IMR-90 (cell line): ENCODE measurements around the gene PRKCA. TPM values are rescaled to one million over a fixed set of nuclear protein-coding genes. Genes with fewer than 3 reads are reported as not detected.
"Not testable (repeated sequence)": the region's sequence is repeated elsewhere in the genome, so short reads cannot be mapped to it uniquely, and the experiment has no call there.

Source experiments
- ATAC-seq: fragments of 200-7000 bp; cut with Tn5 transposase; 2 replicates; pipeline ENCODE4 v1.9.1; 2020; ENCODE audit warnings: low read depth, mild to moderate bottlenecking, moderate library complexity
- BruUV-seq: library from RNA; stranded (reverse); fragments of 400-500 nt; replicated peaks from 2 replicates; lab custom pipeline; 2021; lab: Mats Ljungman, UMichigan
- CTCF ChIA-PET: fragments of 300-600 bp; formaldehyde crosslinking; extraction: SDS; loops from one replicate; lab custom pipeline; 2021; ENCODE audit warnings: antibody characterized with exemption; lab: Yijun Ruan, JAX
- POLR2A ChIA-PET: fragments of 300-600 bp; sonication (Branson Sonifier 250); formaldehyde crosslinking; loops from one replicate; lab custom pipeline; 2022; ENCODE audit warnings: antibody characterized with exemption; ENCODE audit not compliant: unreplicated experiment; lab: Charles Lee
- DNase-seq: peaks from one replicate; pipeline ENCODE4 v3.0.0; 2013
- H2AFZ ChIP-seq: replicated peaks from 2 replicates; pipeline ENCODE3; 2013; ENCODE audit warnings: low read length, mild to moderate bottlenecking; ENCODE audit not compliant: poor library complexity
- H2AK5ac ChIP-seq: 2 replicates; pipeline ENCODE4 v1.6.1; 2013; ENCODE audit warnings: low read depth, low read length, inconsistent platforms
- H2AK9ac ChIP-seq: replicated peaks from 2 replicates; pipeline ENCODE3; 2013; ENCODE audit warnings: mild to moderate bottlenecking, low read depth, low read length, moderate library complexity; ENCODE audit not compliant: poor library complexity
- H2BK120ac ChIP-seq: 2 replicates; pipeline ENCODE4 v1.6.1; 2013; ENCODE audit warnings: low read depth, low read length, inconsistent platforms
- H2BK15ac ChIP-seq: 3 replicates; pipeline ENCODE4 v1.6.1; 2013; ENCODE audit warnings: low read depth, low read length, inconsistent platforms
- H2BK20ac ChIP-seq: 2 replicates; pipeline ENCODE4 v1.6.1; 2013; ENCODE audit warnings: low read depth, mild to moderate bottlenecking, inconsistent platforms, low read length, moderate library complexity
- H2BK5ac ChIP-seq: 2 replicates; pipeline ENCODE4 v1.6.1; 2013; ENCODE audit warnings: mild to moderate bottlenecking, low read depth, low read length, inconsistent platforms; ENCODE audit not compliant: poor library complexity, severe bottlenecking
- H3K14ac ChIP-seq: replicated peaks from 2 replicates; pipeline ENCODE4 v1.6.1; 2013; ENCODE audit warnings: low read depth, low read length, inconsistent platforms
- H3K18ac ChIP-seq: 2 replicates; pipeline ENCODE4 v1.6.1; 2013; ENCODE audit warnings: low read depth, low read length, control low read depth
- H3K23ac ChIP-seq: 2 replicates; pipeline ENCODE4 v1.6.1; 2013; ENCODE audit warnings: low read depth, low read length, inconsistent platforms
- H3K27ac ChIP-seq: 2 replicates; pipeline ENCODE4 v1.5.1; 2013; ENCODE audit warnings: mild to moderate bottlenecking, control low read depth, low read length; ENCODE audit not compliant: insufficient read depth
- H3K27me3 ChIP-seq: 2 replicates; pipeline ENCODE4 v1.6.1; 2013; ENCODE audit warnings: low read length; ENCODE audit not compliant: control insufficient read depth, insufficient read depth
- H3K36me3 ChIP-seq: 2 replicates; pipeline ENCODE4 v1.6.1; 2013; ENCODE audit warnings: low read length, mixed read lengths; ENCODE audit not compliant: control insufficient read depth, insufficient read depth
- H3K4ac ChIP-seq: 2 replicates; pipeline ENCODE4 v1.6.1; 2013; ENCODE audit warnings: low read depth, low read length, inconsistent platforms
- H3K4me1 ChIP-seq: 2 replicates; pipeline ENCODE4 v1.6.1; 2013; ENCODE audit warnings: low read length, mixed read lengths; ENCODE audit not compliant: control insufficient read depth, insufficient read depth
- H3K4me2 ChIP-seq: 2 replicates; pipeline ENCODE4 v1.6.1; 2013; ENCODE audit warnings: low read depth, mild to moderate bottlenecking, control low read depth, low read length, moderate library complexity
- H3K4me3 ChIP-seq: 2 replicates; pipeline ENCODE4 v1.5.1; 2013; ENCODE audit warnings: low read depth, mild to moderate bottlenecking, control low read depth, low read length, moderate library complexity; ENCODE audit not compliant: insufficient read depth
- H3K56ac ChIP-seq: 2 replicates; pipeline ENCODE4 v1.6.1; 2013; ENCODE audit warnings: low read length, inconsistent platforms; ENCODE audit not compliant: insufficient read depth; ENCODE audit errors: extremely low read depth
- H3K79me1 ChIP-seq, 2 experiments: 2 replicates each; pipeline ENCODE4 v1.6.1; 2013; ENCODE audit warnings: low read length in 2 of 2, inconsistent platforms in 1 of 2, low read depth in 1 of 2
- H3K9ac ChIP-seq: 2 replicates; pipeline ENCODE4 v1.6.1; 2013; ENCODE audit warnings: low read depth, low read length, control low read depth
- H3K9me1 ChIP-seq: 2 replicates; pipeline ENCODE4 v1.6.1; 2013; ENCODE audit warnings: low read length, inconsistent platforms; ENCODE audit not compliant: insufficient read depth
- H3K9me3 ChIP-seq: 2 replicates; pipeline ENCODE4 v1.6.1; 2013; ENCODE audit warnings: low read length; ENCODE audit not compliant: control insufficient read depth, insufficient read depth
- H4K20me1 ChIP-seq: 2 replicates; pipeline ENCODE4 v1.6.1; 2013; ENCODE audit warnings: low read length, inconsistent platforms; ENCODE audit not compliant: insufficient read depth
- H4K5ac ChIP-seq: 2 replicates; pipeline ENCODE4 v1.6.1; 2013; ENCODE audit warnings: mild to moderate bottlenecking, low read depth, low read length, control low read depth
- H4K8ac ChIP-seq, 2 experiments: 2 replicates each; pipeline ENCODE4 v1.6.1; 2013; ENCODE audit warnings: low read depth in 2 of 2, low read length in 2 of 2, control low read depth in 1 of 2, inconsistent platforms in 1 of 2
- H4K91ac ChIP-seq: 2 replicates; pipeline ENCODE4 v1.6.1; 2013; ENCODE audit warnings: low read depth, low read length, inconsistent platforms; ENCODE audit not compliant: insufficient read depth
- BHLHE40 ChIP-seq: fragments of 150-350 bp; IDR thresholded peaks from 2 replicates; pipeline ENCODE4 v1.6.1; 2016; ENCODE audit warnings: mild to moderate bottlenecking, low read depth, low read length
- CHD1 ChIP-seq: IDR thresholded peaks from 2 replicates; pipeline ENCODE4 v1.6.1; 2012; ENCODE audit warnings: low read depth, low read length, improper control_type of control experiment
- MXI1 ChIP-seq: IDR thresholded peaks from 2 replicates; pipeline ENCODE4 v1.6.1; 2012; ENCODE audit warnings: low read depth, mild to moderate bottlenecking, low read length, moderate library complexity, borderline replicate concordance
- RCOR1 ChIP-seq: IDR thresholded peaks from 2 replicates; pipeline ENCODE4 v1.6.1; 2012; ENCODE audit warnings: mild to moderate bottlenecking, low read length, improper control_type of control experiment; ENCODE audit not compliant: insufficient replicate concordance
- WGBS, 2 experiments: methylation state at CpG; one replicate each; pipeline versions ENCODE4 v1.1.5 to v1.1.7; 2013; ENCODE audit warnings: missing lambda C conversion rate in 2 of 2; ENCODE audit not compliant: insufficient read length in 1 of 2; ENCODE audit errors: extremely low coverage in 2 of 2; 5-methylcytosine and 5-hydroxymethylcytosine counted together
- dilution Hi-C: fragments of 300-500 bp; cut with HindIII; formaldehyde crosslinking; loops from one replicate; pipeline ENCODE4 v1.14.3; 2018; ENCODE audit warnings: low sequenced_read_pairs; ENCODE audit not compliant: unreplicated experiment
- in situ Hi-C: fragments of 300-500 bp; cut with MboI; formaldehyde crosslinking; loops from 3 replicates; pipeline ENCODE4 v1.14.3; 2019; ENCODE audit warnings: low sequenced_read_pairs, inconsistent platforms, mixed read lengths
- intact Hi-C: fragments of 100-400 bp; cut with micrococcal nuclease; formaldehyde crosslinking; loops from 2 replicates; pipeline ENCODE4 v1.10.0; 2022
- polyA plus RNA-seq, 3 experiments: library from polyadenylated mRNA; depleted of rRNA; stranded (reverse); fragments of >200 nt; gene quantifications; 2 replicates each; pipeline ENCODE4 v1.2.3, GENCODE V29; 2012; ENCODE audit warnings: low replicate concordance in 1 of 3
- total RNA-seq: library from RNA; depleted of rRNA; stranded (reverse); fragments of >200 nt; gene quantifications from 2 replicates; pipeline ENCODE4 v1.2.3, GENCODE V29; 2012

Gene PRKCA
- total and polyA plus RNA-seq, 2 of the 4 experiments (the other 2 are of a cell fraction) = 31.0 to 46.0 TPM

DNA sequence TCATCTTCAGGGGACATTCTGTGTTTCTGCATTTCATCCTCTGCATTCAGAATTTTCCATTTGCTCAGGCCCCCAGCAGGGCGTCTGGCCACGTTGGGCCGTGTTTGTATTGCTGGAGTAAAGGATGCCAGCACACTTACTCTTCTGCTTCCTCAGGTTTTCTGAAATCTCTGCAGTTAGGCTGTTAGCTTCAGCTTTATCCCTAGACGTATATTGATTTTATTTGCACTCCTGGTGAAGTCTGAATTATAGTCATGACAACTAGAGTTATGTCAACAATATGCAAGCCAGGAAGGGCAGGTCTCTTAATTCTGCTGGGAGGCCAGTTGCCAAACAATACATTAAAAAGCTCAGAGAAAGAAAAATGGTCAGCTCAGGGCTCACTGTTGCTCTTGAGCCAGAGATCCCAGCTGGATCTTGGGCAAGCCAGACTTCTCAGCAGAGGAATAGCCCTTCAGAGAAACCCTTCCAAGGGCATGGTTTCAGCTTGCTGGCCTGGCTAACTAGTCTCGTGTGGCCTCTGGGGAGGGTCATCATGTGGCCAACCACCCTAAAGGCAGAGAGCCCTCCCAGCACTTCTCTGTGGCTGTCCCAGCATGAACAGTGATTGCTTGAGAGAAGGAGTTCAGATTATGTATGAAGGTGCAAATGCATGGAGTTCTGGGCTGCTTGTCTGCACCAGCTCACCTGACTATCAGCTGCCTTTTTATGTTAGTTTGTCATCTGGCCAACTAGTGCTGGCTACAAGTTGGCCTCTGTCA lies 422.3 kb downstream of the PRKCA start:
- Histone ChIP-seq H2BK20ac (no peak overlapping the region), H2BK5ac (no peak overlapping the region), H3K4ac (no peak overlapping the region), H3K9me1 (0 out of 2 replicates have a peak, but pooled peaks cover 6% of the 10 kb centered on the region), H2AK5ac (no peak overlapping the region), H3K18ac (no peak overlapping the region), H3K36me3 (peaks cover 5% of the 10 kb centered on the region; the same call in 1 of the 2 replicates), H3K4me2 (no peak overlapping the region; the same call in 1 of the 2 replicates), H2BK120ac (no peak overlapping the region), H3K9ac (no peak overlapping the region), H3K4me3 (no peak overlapping the region), H3K23ac (no peak overlapping the region), H3K79me1 (no peaks in the 10 kb centered on the region; a peak in 2 of 4 replicates), H4K5ac (no peak overlapping the region), H3K56ac (no peak overlapping the region), H3K27ac (no peak overlapping the region), H2AK9ac (peak overlapping the region; percentile 25), H4K91ac (no peak overlapping the region), H2AFZ (no peak overlapping the region), H4K8ac (no peak overlapping the region), H2BK15ac (no peak overlapping the region), H3K9me3 (no peaks in the 10 kb centered on the region), H3K27me3 (no peaks in the 10 kb centered on the region), H3K14ac (no peak overlapping the region), H3K4me1 (peaks cover 4% of the 10 kb centered on the region; the same call in 1 of the 2 replicates), H4K20me1 (peaks cover 17% of the 10 kb centered on the region; the same call in 1 of the 2 replicates)
- whole genome bisulfite sequencing, 2 experiments = no CpG with 5 or more reads among the region's 5 CpGs
- BruUV-seq = no TSS peak
- in situ Hi-C loops (no loop called here), intact Hi-C loops (loop anchor here (5.0 kb wide), 1 partner anchor 433 kb away; no protein-coding TSS in a partner anchor), dilution Hi-C loops (no loop called here)
- ChIA-PET POLR2A (interaction anchor here (0.6 kb wide), 1 partner anchor 21 kb away, joined by 3 read pairs; no protein-coding TSS in a partner anchor), CTCF (interaction anchor here (0.7 to 0.9 kb wide), 2 partner anchors 20 to 206 kb away, joined by 3 read pairs; no protein-coding TSS in a partner anchor)
- ATAC-seq (peak; percentile 59), DNase-seq (peak; percentile 54)
- TF ChIP-seq CHD1 (no peak), BHLHE40 (0 out of 2 replicates have a peak, but pooled peaks have one; percentile 8), RCOR1 (no peak), MXI1 (no peak)

DNA sequence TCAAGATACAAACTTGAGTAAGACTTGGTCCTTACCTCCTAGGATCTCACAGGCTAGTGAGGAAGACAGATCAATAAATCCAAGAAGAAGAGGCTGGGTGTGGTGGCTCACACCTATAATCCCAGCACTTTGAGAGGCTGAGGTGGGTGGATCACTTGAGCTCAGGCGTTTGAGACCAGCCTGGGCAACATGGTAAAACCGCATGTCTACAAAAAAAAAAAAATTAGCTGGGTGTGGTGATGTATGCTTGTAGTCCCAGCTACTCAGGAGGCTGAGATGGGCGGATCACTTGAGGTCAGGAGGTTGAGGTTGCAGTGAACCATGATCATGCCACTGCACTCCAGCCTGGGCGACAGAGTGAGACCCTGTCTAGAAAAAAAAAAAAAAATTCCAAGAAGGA lies 423.0 kb downstream of the PRKCA start:
- H2BK120ac ChIP-seq, H3K9ac ChIP-seq, DNase-seq, H4K5ac ChIP-seq, H3K79me1 ChIP-seq, H2BK5ac ChIP-seq, H3K36me3 ChIP-seq, H3K9me1 ChIP-seq, H3K56ac ChIP-seq, H3K4me2 ChIP-seq, H2AK9ac ChIP-seq, H3K14ac ChIP-seq, H3K9me3 ChIP-seq, H4K8ac ChIP-seq, H4K91ac ChIP-seq, H2BK20ac ChIP-seq, H3K4me3 ChIP-seq, BruUV-seq, H3K23ac ChIP-seq, POLR2A ChIA-PET, H3K4me1 ChIP-seq, dilution Hi-C loops, in situ Hi-C loops, H3K18ac ChIP-seq, H3K4ac ChIP-seq, H3K27me3 ChIP-seq, ATAC-seq, H3K27ac ChIP-seq, H2AFZ ChIP-seq, H2BK15ac ChIP-seq, H2AK5ac ChIP-seq: not testable (repeated sequence)
- WGBS, 2 experiments = 100% methylated on average over 1 of the region's 4 CpGs; no CpG with 5 or more reads in 1 of the 2 experiments
- intact Hi-C loops = loop anchor here (5.0 kb wide), 1 partner anchor 432 kb away; no protein-coding TSS in a partner anchor
- H4K20me1 ChIP-seq = peaks cover 17% of the 10 kb centered on the region; the same call in 1 of the 2 replicates
- CTCF ChIA-PET = interaction anchor here (0.7 to 0.9 kb wide), 2 partner anchors 19 to 205 kb away, joined by 3 read pairs; no protein-coding TSS in a partner anchor
